ENCODE data around the gene GSAP. TPM values are rescaled to one million over a fixed set of nuclear protein-coding genes. Genes with fewer than 3 reads are reported as not detected.

The GSAP gene
- total RNA-seq, 1 donor from 2014 or later: 19.6 TPM

DNA sequence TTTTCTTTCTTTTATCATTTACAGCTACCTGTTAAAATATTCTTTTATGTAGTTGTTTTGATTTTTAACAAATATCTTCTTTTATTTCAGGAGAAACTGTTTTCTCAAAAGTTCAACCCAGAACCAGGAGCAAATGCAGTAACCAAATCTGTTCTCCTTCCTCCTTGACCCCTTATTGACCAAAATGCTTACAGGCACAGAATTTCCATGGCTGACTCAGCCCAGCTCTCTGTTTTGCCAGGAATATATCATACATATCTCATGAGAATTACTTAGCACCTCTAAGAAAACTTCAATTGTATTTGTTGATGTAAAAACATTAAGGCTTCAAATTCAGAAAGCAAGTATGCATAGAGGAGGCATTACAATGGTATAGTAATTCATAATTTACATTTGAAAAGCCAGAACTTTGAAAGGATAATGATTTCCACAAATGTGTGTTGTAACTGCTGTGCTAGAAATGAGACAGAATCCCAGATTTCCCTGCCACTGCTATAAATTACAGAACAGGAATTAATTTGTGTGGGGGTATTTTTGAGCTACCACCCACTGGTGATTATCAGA lies 2.2 kb downstream of the GSAP start:
- no peak overlapping the region for H3K27ac Mint-ChIP-seq
- TF ChIP-seq, protein P1, sequence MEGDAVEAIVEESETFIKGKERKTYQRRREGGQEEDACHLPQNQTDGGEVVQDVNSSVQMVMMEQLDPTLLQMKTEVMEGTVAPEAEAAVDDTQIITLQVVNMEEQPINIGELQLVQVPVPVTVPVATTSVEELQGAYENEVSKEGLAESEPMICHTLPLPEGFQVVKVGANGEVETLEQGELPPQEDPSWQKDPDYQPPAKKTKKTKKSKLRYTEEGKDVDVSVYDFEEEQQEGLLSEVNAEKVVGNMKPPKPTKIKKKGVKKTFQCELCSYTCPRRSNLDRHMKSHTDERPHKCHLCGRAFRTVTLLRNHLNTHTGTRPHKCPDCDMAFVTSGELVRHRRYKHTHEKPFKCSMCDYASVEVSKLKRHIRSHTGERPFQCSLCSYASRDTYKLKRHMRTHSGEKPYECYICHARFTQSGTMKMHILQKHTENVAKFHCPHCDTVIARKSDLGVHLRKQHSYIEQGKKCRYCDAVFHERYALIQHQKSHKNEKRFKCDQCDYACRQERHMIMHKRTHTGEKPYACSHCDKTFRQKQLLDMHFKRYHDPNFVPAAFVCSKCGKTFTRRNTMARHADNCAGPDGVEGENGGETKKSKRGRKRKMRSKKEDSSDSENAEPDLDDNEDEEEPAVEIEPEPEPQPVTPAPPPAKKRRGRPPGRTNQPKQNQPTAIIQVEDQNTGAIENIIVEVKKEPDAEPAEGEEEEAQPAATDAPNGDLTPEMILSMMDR (IDR thresholded peaks at IDR 0.05; ENCODE audit: unreplicated experiment): no peak
- H3K4me3 Mint-ChIP-seq: peak overlapping the region; percentile 51
- no peak for DNase-seq (ENCODE audit: low spot score in 2 of 2, unreplicated experiment in 2 of 2)
- peaks cover 14% of the 10 kb centered on the region for H3K4me1 Mint-ChIP-seq
- H3K36me3 Mint-ChIP-seq: no peaks in the 10 kb centered on the region
- H3K27me3 Mint-ChIP-seq (ENCODE audit: low read depth): peaks cover 18% of the 10 kb centered on the region
- H3K9me3 Mint-ChIP-seq: no peaks in the 10 kb centered on the region

DNA sequence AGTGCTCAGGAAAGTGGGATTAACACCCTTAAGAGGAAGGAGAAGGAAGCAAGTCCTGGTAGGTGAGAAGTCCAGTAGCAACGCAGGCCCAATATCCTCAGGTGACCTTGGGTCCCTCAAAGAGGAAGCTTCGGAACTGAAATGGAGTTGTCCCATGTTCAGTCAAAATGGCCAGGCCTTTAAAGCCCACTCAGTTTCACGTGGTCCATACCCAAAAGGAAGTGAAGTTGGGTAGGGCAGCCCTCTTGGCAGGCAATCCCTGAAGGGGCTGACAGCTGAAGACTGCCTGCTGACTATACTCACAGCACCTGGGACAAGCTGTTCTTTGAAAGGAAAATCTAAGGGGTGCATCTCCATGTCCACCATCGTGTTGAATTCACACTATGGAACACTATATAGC lies 3.0 kb downstream of the GSAP start:
- Mint-ChIP-seq H3K36me3 (no peaks in the 10 kb centered on the region), H3K4me3 (no peak overlapping the region), H3K9me3 (no peaks in the 10 kb centered on the region), H3K27me3 (ENCODE audit: low read depth) (peaks cover 18% of the 10 kb centered on the region), H3K27ac (no peak overlapping the region), H3K4me1 (peaks cover 14% of the 10 kb centered on the region)
- DNase-seq (ENCODE audit: low spot score in 2 of 2, unreplicated experiment in 2 of 2): no peak
- TF ChIP-seq, protein P1 (IDR thresholded peaks at IDR 0.05; ENCODE audit: unreplicated experiment): no peak

DNA sequence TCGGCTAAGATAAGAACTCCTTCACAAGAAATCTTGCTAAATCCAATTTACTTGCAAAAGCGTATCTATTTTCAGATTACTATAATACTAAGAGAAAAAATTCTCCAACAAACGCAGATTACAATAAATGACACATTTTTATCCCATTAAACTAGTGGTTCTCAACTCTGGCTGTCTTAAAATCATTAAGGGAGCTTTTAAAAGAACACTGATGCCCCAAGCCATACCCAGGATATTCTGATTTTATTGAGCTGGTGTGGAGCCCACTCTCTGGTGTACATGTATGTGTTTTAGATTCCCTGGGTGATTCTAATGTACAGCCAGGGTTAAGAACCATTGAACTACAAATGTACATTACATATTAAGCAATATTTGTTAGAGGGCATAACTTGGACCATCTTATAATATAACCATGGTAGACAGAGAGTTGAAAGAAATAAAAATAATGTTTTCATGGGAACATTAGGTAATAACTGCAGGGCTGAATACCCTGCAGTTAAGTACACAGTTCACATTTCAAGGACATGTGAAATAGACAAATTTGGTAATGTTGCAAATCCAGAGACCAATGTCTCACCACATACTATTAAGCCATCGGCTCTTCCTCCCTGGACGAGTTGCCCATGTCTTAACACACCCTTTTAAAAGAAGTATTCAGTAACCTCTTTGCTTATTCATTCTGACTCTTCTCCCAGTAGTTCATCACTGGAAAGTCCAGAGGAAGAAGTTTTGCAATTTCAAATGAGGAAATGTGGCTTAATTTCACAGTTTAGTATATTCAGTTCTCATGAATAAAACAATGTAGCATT lies 6.2 kb downstream of the GSAP start:
- Mint-ChIP-seq H3K36me3 (no peaks in the 10 kb centered on the region), H3K9me3 (no peaks in the 10 kb centered on the region), H3K4me1 (peaks cover 8% of the 10 kb centered on the region), H3K27me3 (ENCODE audit: low read depth) (peaks cover 10% of the 10 kb centered on the region), H3K27ac (no peak overlapping the region), H3K4me3 (no peak overlapping the region)
- TF ChIP-seq, protein P1 (IDR thresholded peaks at IDR 0.05; ENCODE audit: unreplicated experiment): no peak
- no peak for DNase-seq (ENCODE audit: low spot score in 2 of 2, unreplicated experiment in 2 of 2)

- no peak for DNase-seq (ENCODE audit: low spot score in 2 of 2, unreplicated experiment in 2 of 2)
- H3K4me3 Mint-ChIP-seq: no peak overlapping the region
- H3K27me3 Mint-ChIP-seq (ENCODE audit: low read depth): peaks cover 5% of the 10 kb centered on the region
- no peaks in the 10 kb centered on the region for H3K9me3 Mint-ChIP-seq
- TF ChIP-seq, protein P1 (IDR thresholded peaks at IDR 0.05; ENCODE audit: unreplicated experiment): no peak
- peaks cover 7% of the 10 kb centered on the region for H3K4me1 Mint-ChIP-seq
- no peaks in the 10 kb centered on the region for H3K36me3 Mint-ChIP-seq
- H3K27ac Mint-ChIP-seq: no peak overlapping the region
Measured at GRCh38 chr7:77409005-77409738, 7.0 kb downstream of the GSAP start.

DNA sequence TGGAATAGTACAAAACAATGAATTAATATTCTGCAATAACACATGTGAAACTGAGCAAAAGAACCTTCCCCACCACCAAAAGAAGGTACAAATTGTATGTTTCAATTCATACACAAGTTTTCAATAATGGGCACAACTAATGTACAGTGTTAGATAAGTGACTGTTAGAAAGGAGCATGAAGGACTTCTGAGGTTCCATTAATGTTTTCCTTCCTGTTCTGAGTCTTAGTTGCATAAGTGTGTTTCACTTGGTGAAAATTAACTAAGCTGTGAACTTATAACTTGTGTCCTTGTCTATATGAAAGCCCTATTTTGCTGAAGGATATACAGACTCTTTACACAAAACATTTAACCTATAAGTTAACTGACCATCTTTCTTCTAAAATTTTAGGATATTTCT lies 8.2 kb downstream of the GSAP start:
- no peak for DNase-seq (ENCODE audit: low spot score in 2 of 2, unreplicated experiment in 2 of 2)
- H3K27me3 Mint-ChIP-seq (ENCODE audit: low read depth): no peaks in the 10 kb centered on the region
- no peak overlapping the region for H3K4me3 Mint-ChIP-seq
- H3K27ac Mint-ChIP-seq: no peak overlapping the region
- H3K4me1 Mint-ChIP-seq: peaks cover 7% of the 10 kb centered on the region
- H3K9me3 Mint-ChIP-seq: no peaks in the 10 kb centered on the region
- H3K36me3 Mint-ChIP-seq: no peaks in the 10 kb centered on the region
- TF ChIP-seq, protein P1 (IDR thresholded peaks at IDR 0.05; ENCODE audit: unreplicated experiment): no peak

Data from mesothelial cell of epicardium (in vitro differentiated cells).